NB4 (cell line): ENCODE measurements around the gene NT5DC3.

ENCODE experiments used
- POLR2A ChIP-seq: IDR thresholded peaks from 2 replicates; pipeline ENCODE4 v1.6.1; 2011; ENCODE audit warnings: mild to moderate bottlenecking; ENCODE audit not compliant: insufficient read length; ENCODE audit errors: extremely low read depth
- TF ChIP-seq, protein P1 (sequence below): IDR thresholded peaks from one replicate; pipeline ENCODE4 v1.5.1; 2012; ENCODE audit warnings: low read depth, low read length

DNA sequence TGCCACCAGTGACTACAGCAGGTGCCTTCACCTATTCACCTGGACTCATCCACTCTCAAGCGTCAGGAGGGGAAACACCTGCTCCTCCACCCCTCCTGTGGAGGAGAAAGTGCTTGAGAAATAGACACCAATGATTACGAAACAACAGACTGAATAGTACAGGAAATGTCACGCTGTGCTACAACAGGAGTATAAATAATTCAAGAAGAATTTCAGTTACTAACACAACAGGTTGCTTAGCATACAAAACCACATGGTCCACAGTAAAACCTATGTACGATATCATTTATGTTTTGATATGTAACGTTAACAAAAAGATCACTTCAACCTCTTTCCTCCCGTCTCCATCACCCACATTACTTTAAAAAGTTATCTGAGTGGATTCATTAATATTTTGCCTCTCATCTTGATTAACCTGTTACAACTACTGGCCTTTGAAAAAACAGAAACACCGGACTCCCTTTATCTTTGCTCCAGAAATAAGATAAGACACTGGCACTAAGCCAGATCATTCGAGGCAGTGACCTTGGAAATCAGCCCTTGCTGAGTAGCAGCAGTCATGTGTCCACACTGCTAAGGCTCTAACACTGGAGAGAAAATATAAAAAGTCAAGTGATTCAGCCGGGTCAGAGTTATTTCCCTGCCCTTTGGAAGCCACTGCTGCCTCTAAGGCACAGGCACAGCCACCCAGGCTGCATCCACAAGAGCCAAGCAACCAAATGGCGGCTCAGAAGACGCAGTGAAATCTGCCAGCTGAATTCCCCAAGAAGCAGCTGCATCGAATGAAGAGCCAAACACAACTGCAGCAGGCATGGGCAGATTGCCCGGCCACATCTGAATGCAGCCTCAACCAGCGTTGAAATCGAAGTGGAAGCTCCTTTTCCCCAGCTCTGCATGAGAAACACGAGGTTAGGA is 40.9 kb downstream of the NT5DC3 start:
- TF ChIP-seq, protein P1, sequence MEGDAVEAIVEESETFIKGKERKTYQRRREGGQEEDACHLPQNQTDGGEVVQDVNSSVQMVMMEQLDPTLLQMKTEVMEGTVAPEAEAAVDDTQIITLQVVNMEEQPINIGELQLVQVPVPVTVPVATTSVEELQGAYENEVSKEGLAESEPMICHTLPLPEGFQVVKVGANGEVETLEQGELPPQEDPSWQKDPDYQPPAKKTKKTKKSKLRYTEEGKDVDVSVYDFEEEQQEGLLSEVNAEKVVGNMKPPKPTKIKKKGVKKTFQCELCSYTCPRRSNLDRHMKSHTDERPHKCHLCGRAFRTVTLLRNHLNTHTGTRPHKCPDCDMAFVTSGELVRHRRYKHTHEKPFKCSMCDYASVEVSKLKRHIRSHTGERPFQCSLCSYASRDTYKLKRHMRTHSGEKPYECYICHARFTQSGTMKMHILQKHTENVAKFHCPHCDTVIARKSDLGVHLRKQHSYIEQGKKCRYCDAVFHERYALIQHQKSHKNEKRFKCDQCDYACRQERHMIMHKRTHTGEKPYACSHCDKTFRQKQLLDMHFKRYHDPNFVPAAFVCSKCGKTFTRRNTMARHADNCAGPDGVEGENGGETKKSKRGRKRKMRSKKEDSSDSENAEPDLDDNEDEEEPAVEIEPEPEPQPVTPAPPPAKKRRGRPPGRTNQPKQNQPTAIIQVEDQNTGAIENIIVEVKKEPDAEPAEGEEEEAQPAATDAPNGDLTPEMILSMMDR, result no peak
- no peak for TF ChIP-seq POLR2A
